ENCODE results near the gene DCST2. TPM values are rescaled to one million over a fixed set of nuclear protein-coding genes. Genes with fewer than 3 reads are reported as not detected.

The DCST2 gene
- polyA plus RNA-seq, 3 donors, result 2.6 TPM; not detected in 2

GRCh38 chr1:154982897-154983648 lies 50.5 kb downstream of the DCST2 start, which contains the start of gene FLAD1:
TSS of gene FLAD1 (plus strand) at chr1:154983344. CDS start at chr1:154983695, 351 bp downstream.
- peaks cover 0 to 2% (median 0%) of the 10 kb centered on the region in 7 donors for H3K9me3 Mint-ChIP-seq
- Histone ChIP-seq H2AFZ (ENCODE audit: insufficient read depth, low read depth, low read length, poor library complexity, severe bottlenecking) (peak within 1 kb of the TSS; percentile 87), H3K27me3 (ENCODE audit: control insufficient read depth in 2 of 2, insufficient read depth in 2 of 2, low read length in 2 of 2) (no peaks in the 10 kb centered on the region), H3K4me1 (ENCODE audit: control insufficient read depth in 1 of 2, insufficient read depth in 2 of 2, low read length in 2 of 2) (peaks cover 19 to 27% of the 10 kb centered on the region in 2 donors), H3K36me3 (replicated peaks in 1 of 2; ENCODE audit: control insufficient read depth in 1 of 2, insufficient read depth in 2 of 2, low read length in 2 of 2) (peaks cover 4 to 9% of the 10 kb centered on the region in 2 donors), H3K4me2 (replicated peaks; ENCODE audit: extremely low read depth, low read length, poor library complexity, severe bottlenecking) (peak within 1 kb of the TSS; percentile 94), H3K4me3 (replicated peaks in 1 of 3; ENCODE audit: low read depth in 2 of 3, low read length in 3 of 3) (peak within 1 kb of the TSS; percentile 51 to 97 (median 92)), H3K9me3 (replicated peaks in 1 of 2; ENCODE audit: control insufficient read depth in 1 of 2, insufficient read depth in 1 of 2, low read length in 2 of 2) (no peaks in the 10 kb centered on the region), H3K27ac (ENCODE audit: low read depth in 1 of 2, low read length in 2 of 2) (peak within 1 kb of the TSS in 1 of 2 donors; percentile 85), H4K20me1 (ENCODE audit: insufficient read depth, low read length) (peaks cover 14% of the 10 kb centered on the region), H3K79me2 (ENCODE audit: insufficient read depth, low read length) (peaks cover 63% of the 10 kb centered on the region), H3K9ac (ENCODE audit: insufficient read depth, low read length, poor library complexity, severe bottlenecking) (peak within 1 kb of the TSS; percentile 65)
- TF ChIP-seq CTCF (IDR thresholded peaks at IDR 0.05), result no peak
- H3K36me3 Mint-ChIP-seq, result peaks cover 4 to 25% of the 10 kb centered on the region in 2 donors
- peaks cover 9% of the 10 kb centered on the region for H3K4me1 Mint-ChIP-seq
- peak; percentile 96 to 100 (median 98) for DNase-seq
- intact Hi-C loops (cut with micrococcal nuclease), result loop anchor here in 1 of 2 donors (5.0 kb wide), 1 partner anchor 34 kb away; no protein-coding TSS in a partner anchor
- under 1% methylated on average over 24 of the region's 26 CpGs for WGBS (ENCODE audit: insufficient coverage)
- no peak within 1 kb of the TSS for H3K4me3 Mint-ChIP-seq
- no peaks in the 10 kb centered on the region for H3K27me3 Mint-ChIP-seq (ENCODE audit: low read depth in 3 of 3)
- peak within 1 kb of the TSS in 1 of 7 donors; percentile 7 for H3K27ac Mint-ChIP-seq

- Histone ChIP-seq H3K9ac (ENCODE audit: insufficient read depth, low read length, poor library complexity, severe bottlenecking) (no peak overlapping the region), H2AFZ (ENCODE audit: insufficient read depth, low read depth, low read length, poor library complexity, severe bottlenecking) (peak overlapping the region; percentile 76), H3K79me2 (ENCODE audit: insufficient read depth, low read length) (peaks cover 64% of the 10 kb centered on the region), H3K27me3 (ENCODE audit: control insufficient read depth in 2 of 2, insufficient read depth in 2 of 2, low read length in 2 of 2) (no peaks in the 10 kb centered on the region), H3K27ac (ENCODE audit: low read depth in 1 of 2, low read length in 2 of 2) (peak overlapping the region in 1 of 2 donors; percentile 13), H3K4me3 (replicated peaks in 1 of 3; ENCODE audit: low read depth in 2 of 3, low read length in 3 of 3) (peak overlapping the region in 1 of 3 experiments; percentile 97), H3K36me3 (replicated peaks in 1 of 2; ENCODE audit: control insufficient read depth in 1 of 2, insufficient read depth in 2 of 2, low read length in 2 of 2) (peaks cover 0 to 2% of the 10 kb centered on the region in 2 donors), H4K20me1 (ENCODE audit: insufficient read depth, low read length) (peaks cover 10% of the 10 kb centered on the region), H3K4me1 (ENCODE audit: control insufficient read depth in 1 of 2, insufficient read depth in 2 of 2, low read length in 2 of 2) (peaks cover 21 to 27% of the 10 kb centered on the region in 2 donors), H3K4me2 (replicated peaks; ENCODE audit: extremely low read depth, low read length, poor library complexity, severe bottlenecking) (peak overlapping the region; percentile 94), H3K9me3 (replicated peaks in 1 of 2; ENCODE audit: control insufficient read depth in 1 of 2, insufficient read depth in 1 of 2, low read length in 2 of 2) (no peaks in the 10 kb centered on the region)
- no peak for TF ChIP-seq CTCF (IDR thresholded peaks at IDR 0.05)
- Mint-ChIP-seq H3K4me3 (no peak overlapping the region), H3K36me3 (peaks cover 0 to 17% of the 10 kb centered on the region in 2 donors), H3K4me1 (peaks cover 12% of the 10 kb centered on the region), H3K27ac (peak overlapping the region in 1 of 7 donors; percentile 7), H3K9me3 (peaks cover 0 to 2% (median 0%) of the 10 kb centered on the region in 7 donors), H3K27me3 (ENCODE audit: low read depth in 3 of 3) (no peaks in the 10 kb centered on the region)
- 100% methylated on average over 1 of the region's 6 CpGs for WGBS (ENCODE audit: insufficient coverage)
- DNase-seq, result no peak
- intact Hi-C loops (cut with micrococcal nuclease), result loop anchor here in 1 of 2 donors (5.0 kb wide), 1 partner anchor 35 kb away; no protein-coding TSS in a partner anchor
These were observed 51.2 kb downstream of the DCST2 start for GRCh38 chr1:154982341-154982740.
